Kidney tubule cell (primary cell): Measurements from ENCODE around the gene HOXA13.

Experiments
- DNase-seq: peaks from one replicate; pipeline ENCODE4 v3.0.0-alpha.2; 2018; ENCODE audit warnings: low spot score

Gene HOXA13

GRCh38 chr7:27170426-27171324 is 29.2 kb downstream of the HOXA13 start:
- no peak for DNase-seq

GRCh38 chr7:27169658-27170425 is 30.0 kb downstream of the HOXA13 start:
- peak; percentile 68 for DNase-seq

- peak; percentile 69 for DNase-seq
Observed at GRCh38 chr7:27168265-27168947, 31.5 kb downstream of the HOXA13 start.

- no peak for DNase-seq
Observed at GRCh38 chr7:27167916-27168264, 32.0 kb downstream of the HOXA13 start.

GRCh38 chr7:27166531-27167505 is 33.1 kb downstream of the HOXA13 start:
- DNase-seq: peak; percentile 90

GRCh38 chr7:27165996-27166530 is 33.8 kb downstream of the HOXA13 start:
- no peak for DNase-seq

GRCh38 chr7:27165089-27165995 is 34.5 kb downstream of the HOXA13 start, which contains the start of gene HOXA9:
HOXA9 (minus strand) TSS chr7:27165537; CDS start chr7:27165457, 80 bp downstream.
- peak; percentile 93 for DNase-seq

GRCh38 chr7:27164367-27165088 is 35.4 kb downstream of the HOXA13 start:
- peak; percentile 48 for DNase-seq

- no peak for DNase-seq
Observed at GRCh38 chr7:27164045-27164366, 35.9 kb downstream of the HOXA13 start.

GRCh38 chr7:27163288-27164044 is 36.4 kb downstream of the HOXA13 start:
- DNase-seq: no peak

- no peak for DNase-seq
Observed at GRCh38 chr7:27162561-27163287, 37.2 kb downstream of the HOXA13 start.

- DNase-seq: no peak
Observed at GRCh38 chr7:27161721-27162560, 38.0 kb downstream of the HOXA13 start.

GRCh38 chr7:27161214-27161720 is 38.6 kb downstream of the HOXA13 start:
- DNase-seq: no peak

GRCh38 chr7:27160546-27161213 is 39.2 kb downstream of the HOXA13 start:
- DNase-seq: peak; percentile 90

GRCh38 chr7:27160145-27160545 is 39.7 kb downstream of the HOXA13 start:
- peak; percentile 35 for DNase-seq
